ENCODE results near the gene TTR. TPM values are rescaled to one million over a fixed set of nuclear protein-coding genes. Genes with fewer than 3 reads are reported as not detected.

The TTR gene
- total RNA-seq, 5 donors from 2014 or later (not counting 1 experiment from before 2014, with no cell fraction given): 1.7 to 2.6 (median 1.9) TPM; not detected in 2

DNA sequence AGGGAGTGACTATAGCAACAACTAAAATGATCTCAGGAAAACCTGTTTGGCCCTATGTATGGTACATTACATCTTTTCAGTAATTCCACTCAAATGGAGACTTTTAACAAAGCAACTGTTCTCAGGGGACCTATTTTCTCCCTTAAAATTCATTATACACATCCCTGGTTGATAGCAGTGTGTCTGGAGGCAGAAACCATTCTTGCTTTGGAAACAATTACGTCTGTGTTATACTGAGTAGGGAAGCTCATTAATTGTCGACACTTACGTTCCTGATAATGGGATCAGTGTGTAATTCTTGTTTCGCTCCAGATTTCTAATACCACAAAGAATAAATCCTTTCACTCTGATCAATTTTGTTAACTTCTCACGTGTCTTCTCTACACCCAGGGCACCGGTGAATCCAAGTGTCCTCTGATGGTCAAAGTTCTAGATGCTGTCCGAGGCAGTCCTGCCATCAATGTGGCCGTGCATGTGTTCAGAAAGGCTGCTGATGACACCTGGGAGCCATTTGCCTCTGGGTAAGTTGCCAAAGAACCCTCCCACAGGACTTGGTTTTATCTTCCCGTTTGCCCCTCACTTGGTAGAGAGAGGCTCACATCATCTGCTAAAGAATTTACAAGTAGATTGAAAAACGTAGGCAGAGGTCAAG lies 955 bp downstream of the TTR start:
- 71% methylated on average over 4 of the region's 10 CpGs for WGBS (ENCODE audit: insufficient coverage)
- H3K9me3 Mint-ChIP-seq: no peaks in the 10 kb centered on the region
- Histone ChIP-seq H3K27me3 (replicated peaks in 1 of 2; ENCODE audit: control insufficient read depth in 2 of 2, extremely low read depth in 1 of 2, insufficient read depth in 2 of 2, low read length in 1 of 2) (no peaks in the 10 kb centered on the region), H3K27ac (ENCODE audit: low read length) (no peak overlapping the region), H3K9me3 (no peaks in the 10 kb centered on the region), H3K4me1 (ENCODE audit: control insufficient read depth in 1 of 2, extremely low read depth in 1 of 2, insufficient read depth in 2 of 2, low read length in 2 of 2) (no peaks in the 10 kb centered on the region), H3K36me3 (ENCODE audit: control insufficient read depth in 2 of 2, extremely low read depth in 1 of 2, insufficient read depth in 1 of 2, low read length in 1 of 2) (no peaks in the 10 kb centered on the region), H3K4me3 (ENCODE audit: control insufficient read depth in 1 of 2, extremely low read depth in 1 of 2, low read length in 1 of 2) (no peak overlapping the region)
- peaks cover 6% of the 10 kb centered on the region in 2 donors for H3K27me3 Mint-ChIP-seq
- ChIA-PET POLR2A (no interaction called here), CTCF (interaction anchor here in 1 of 2 donors (0.6 kb wide), 1 partner anchor 19 kb away, joined by 12 read pairs; no protein-coding TSS in a partner anchor)
- H3K4me3 Mint-ChIP-seq: no peak overlapping the region
- H3K4me1 Mint-ChIP-seq: no peaks in the 10 kb centered on the region
- no peaks in the 10 kb centered on the region for H3K36me3 Mint-ChIP-seq
- no peak overlapping the region for H3K27ac Mint-ChIP-seq
- DNase-seq: no peak
- no peak for ATAC-seq (replicated peaks in 1 of 4)

- peaks cover 3 to 6% of the 10 kb centered on the region in 2 donors for H3K27me3 Mint-ChIP-seq
- peaks cover 0 to 4% of the 10 kb centered on the region in 2 experiments for H3K27me3 ChIP-seq (replicated peaks in 1 of 2; ENCODE audit: control insufficient read depth in 2 of 2, extremely low read depth in 1 of 2, insufficient read depth in 2 of 2, low read length in 1 of 2)
- H3K27ac ChIP-seq (ENCODE audit: low read length): no peak overlapping the region
- no peak overlapping the region for H3K4me3 ChIP-seq (ENCODE audit: control insufficient read depth in 1 of 2, extremely low read depth in 1 of 2, low read length in 1 of 2)
- ATAC-seq (replicated peaks in 1 of 4): no peak
- ChIA-PET POLR2A (interaction anchor here in 1 of 2 donors (0.6 kb wide), 2 partner anchors 10 to 70 kb away, joined by 3 read pairs; no protein-coding TSS in a partner anchor), CTCF (no interaction called here)
- no peaks in the 10 kb centered on the region for H3K4me1 ChIP-seq (ENCODE audit: control insufficient read depth in 1 of 2, extremely low read depth in 1 of 2, insufficient read depth in 2 of 2, low read length in 2 of 2)
- H3K4me1 Mint-ChIP-seq: no peaks in the 10 kb centered on the region
- 100% methylated on average over 2 of the region's 5 CpGs for WGBS (ENCODE audit: insufficient coverage)
- no peak overlapping the region for H3K4me3 Mint-ChIP-seq
- no peaks in the 10 kb centered on the region for H3K36me3 Mint-ChIP-seq
- H3K9me3 Mint-ChIP-seq: no peaks in the 10 kb centered on the region
- H3K27ac Mint-ChIP-seq: no peak overlapping the region
- H3K36me3 ChIP-seq (ENCODE audit: control insufficient read depth in 2 of 2, extremely low read depth in 1 of 2, insufficient read depth in 1 of 2, low read length in 1 of 2): no peaks in the 10 kb centered on the region
- H3K9me3 ChIP-seq: no peaks in the 10 kb centered on the region
- no peak for DNase-seq
Observed at GRCh38 chr18:31595121-31595771, 3.6 kb downstream of the TTR start.

DNA sequence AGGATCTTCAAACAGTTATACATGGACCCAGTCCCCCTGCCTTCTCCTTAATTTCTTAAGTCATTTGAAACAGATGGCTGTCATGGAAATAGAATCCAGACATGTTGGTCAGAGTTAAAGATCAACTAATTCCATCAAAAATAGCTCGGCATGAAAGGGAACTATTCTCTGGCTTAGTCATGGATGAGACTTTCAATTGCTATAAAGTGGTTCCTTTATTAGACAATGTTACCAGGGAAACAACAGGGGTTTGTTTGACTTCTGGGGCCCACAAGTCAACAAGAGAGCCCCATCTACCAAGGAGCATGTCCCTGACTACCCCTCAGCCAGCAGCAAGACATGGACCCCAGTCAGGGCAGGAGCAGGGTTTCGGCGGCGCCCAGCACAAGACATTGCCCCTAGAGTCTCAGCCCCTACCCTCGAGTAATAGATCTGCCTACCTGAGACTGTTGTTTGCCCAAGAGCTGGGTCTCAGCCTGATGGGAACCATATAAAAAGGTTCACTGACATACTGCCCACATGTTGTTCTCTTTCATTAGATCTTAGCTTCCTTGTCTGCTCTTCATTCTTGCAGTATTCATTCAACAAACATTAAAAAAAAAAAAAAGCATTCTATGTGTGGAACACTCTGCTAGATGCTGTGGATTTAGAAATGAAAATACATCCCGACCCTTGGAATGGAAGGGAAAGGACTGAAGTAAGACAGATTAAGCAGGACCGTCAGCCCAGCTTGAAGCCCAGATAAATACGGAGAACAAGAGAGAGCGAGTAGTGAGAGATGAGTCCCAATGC lies 4.6 kb downstream of the TTR start:
- Histone ChIP-seq H3K27ac (ENCODE audit: low read length) (no peak overlapping the region), H3K9me3 (no peaks in the 10 kb centered on the region), H3K27me3 (replicated peaks in 1 of 2; ENCODE audit: control insufficient read depth in 2 of 2, extremely low read depth in 1 of 2, insufficient read depth in 2 of 2, low read length in 1 of 2) (peaks cover 0 to 4% of the 10 kb centered on the region in 2 experiments), H3K36me3 (ENCODE audit: control insufficient read depth in 2 of 2, extremely low read depth in 1 of 2, insufficient read depth in 1 of 2, low read length in 1 of 2) (no peaks in the 10 kb centered on the region), H3K4me1 (ENCODE audit: control insufficient read depth in 1 of 2, extremely low read depth in 1 of 2, insufficient read depth in 2 of 2, low read length in 2 of 2) (no peaks in the 10 kb centered on the region), H3K4me3 (ENCODE audit: control insufficient read depth in 1 of 2, extremely low read depth in 1 of 2, low read length in 1 of 2) (no peak overlapping the region)
- Mint-ChIP-seq H3K27me3 (peaks cover 0 to 4% of the 10 kb centered on the region in 2 donors), H3K36me3 (no peaks in the 10 kb centered on the region), H3K4me3 (no peak overlapping the region), H3K27ac (peak overlapping the region in 1 of 2 donors; percentile 65), H3K4me1 (no peaks in the 10 kb centered on the region), H3K9me3 (no peaks in the 10 kb centered on the region)
- ChIA-PET POLR2A (interaction anchor here (0.6 kb wide), 3 partner anchors 9 to 69 kb away, joined by 3 to 4 read pairs (median 3); no protein-coding TSS in a partner anchor), CTCF (no interaction called here)
- ATAC-seq (replicated peaks in 1 of 4) (no peak), DNase-seq (no peak)
- 84% methylated on average over 7 of the region's 9 CpGs for WGBS (ENCODE audit: insufficient coverage)

DNA sequence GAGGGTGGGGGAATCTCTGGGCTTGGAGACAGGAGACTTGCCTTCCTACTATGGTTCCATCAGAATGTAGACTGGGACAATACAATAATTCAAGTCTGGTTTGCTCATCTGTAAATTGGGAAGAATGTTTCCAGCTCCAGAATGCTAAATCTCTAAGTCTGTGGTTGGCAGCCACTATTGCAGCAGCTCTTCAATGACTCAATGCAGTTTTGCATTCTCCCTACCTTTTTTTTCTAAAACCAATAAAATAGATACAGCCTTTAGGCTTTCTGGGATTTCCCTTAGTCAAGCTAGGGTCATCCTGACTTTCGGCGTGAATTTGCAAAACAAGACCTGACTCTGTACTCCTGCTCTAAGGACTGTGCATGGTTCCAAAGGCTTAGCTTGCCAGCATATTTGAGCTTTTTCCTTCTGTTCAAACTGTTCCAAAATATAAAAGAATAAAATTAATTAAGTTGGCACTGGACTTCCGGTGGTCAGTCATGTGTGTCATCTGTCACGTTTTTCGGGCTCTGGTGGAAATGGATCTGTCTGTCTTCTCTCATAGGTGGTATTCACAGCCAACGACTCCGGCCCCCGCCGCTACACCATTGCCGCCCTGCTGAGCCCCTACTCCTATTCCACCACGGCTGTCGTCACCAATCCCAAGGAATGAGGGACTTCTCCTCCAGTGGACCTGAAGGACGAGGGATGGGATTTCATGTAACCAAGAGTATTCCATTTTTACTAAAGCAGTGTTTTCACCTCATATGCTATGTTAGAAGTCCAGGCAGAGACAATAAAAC lies 6.5 kb downstream of the TTR start:
- Mint-ChIP-seq H3K9me3 (no peaks in the 10 kb centered on the region), H3K4me1 (no peaks in the 10 kb centered on the region), H3K27ac (no peak overlapping the region), H3K36me3 (no peaks in the 10 kb centered on the region), H3K27me3 (peaks cover 0 to 3% of the 10 kb centered on the region in 2 donors), H3K4me3 (no peak overlapping the region)
- DNase-seq (no peak), ATAC-seq (replicated peaks in 1 of 4) (no peak)
- H3K4me1 ChIP-seq (ENCODE audit: control insufficient read depth in 1 of 2, extremely low read depth in 1 of 2, insufficient read depth in 2 of 2, low read length in 2 of 2): no peaks in the 10 kb centered on the region
- no peaks in the 10 kb centered on the region for H3K36me3 ChIP-seq (ENCODE audit: control insufficient read depth in 2 of 2, extremely low read depth in 1 of 2, insufficient read depth in 1 of 2, low read length in 1 of 2)
- no peak overlapping the region for H3K27ac ChIP-seq (ENCODE audit: low read length)
- no peak overlapping the region for H3K4me3 ChIP-seq (ENCODE audit: control insufficient read depth in 1 of 2, extremely low read depth in 1 of 2, low read length in 1 of 2)
- H3K27me3 ChIP-seq (replicated peaks in 1 of 2; ENCODE audit: control insufficient read depth in 2 of 2, extremely low read depth in 1 of 2, insufficient read depth in 2 of 2, low read length in 1 of 2): peaks cover 0 to 4% of the 10 kb centered on the region in 2 experiments
- CTCF ChIA-PET: no interaction called here
- POLR2A ChIA-PET: interaction anchor here in 1 of 2 donors (0.8 kb wide), 1 partner anchor 18 kb away, joined by 3 read pairs; no protein-coding TSS in a partner anchor
- 84% methylated on average over 3 of the region's 13 CpGs for WGBS (ENCODE audit: insufficient coverage)
- no peaks in the 10 kb centered on the region for H3K9me3 ChIP-seq

- no peak overlapping the region for H3K27ac ChIP-seq (ENCODE audit: low read length)
- ATAC-seq (replicated peaks in 1 of 4): no peak
- H3K4me3 Mint-ChIP-seq: no peak overlapping the region
- H3K36me3 ChIP-seq (ENCODE audit: control insufficient read depth in 2 of 2, extremely low read depth in 1 of 2, insufficient read depth in 1 of 2, low read length in 1 of 2): no peaks in the 10 kb centered on the region
- no peaks in the 10 kb centered on the region for H3K9me3 ChIP-seq
- no peaks in the 10 kb centered on the region for H3K4me1 Mint-ChIP-seq
- peaks cover 0 to 4% of the 10 kb centered on the region in 2 donors for H3K27me3 Mint-ChIP-seq
- no peaks in the 10 kb centered on the region for H3K36me3 Mint-ChIP-seq
- no peak overlapping the region for H3K27ac Mint-ChIP-seq
- no peaks in the 10 kb centered on the region for H3K9me3 Mint-ChIP-seq
- CTCF ChIA-PET: no interaction called here
- no peak for DNase-seq
- no peaks in the 10 kb centered on the region for H3K4me1 ChIP-seq (ENCODE audit: control insufficient read depth in 1 of 2, extremely low read depth in 1 of 2, insufficient read depth in 2 of 2, low read length in 2 of 2)
- POLR2A ChIA-PET: no interaction called here
- no peak overlapping the region for H3K4me3 ChIP-seq (ENCODE audit: control insufficient read depth in 1 of 2, extremely low read depth in 1 of 2, low read length in 1 of 2)
- peaks cover 0 to 4% of the 10 kb centered on the region in 2 experiments for H3K27me3 ChIP-seq (replicated peaks in 1 of 2; ENCODE audit: control insufficient read depth in 2 of 2, extremely low read depth in 1 of 2, insufficient read depth in 2 of 2, low read length in 1 of 2)
Observed at GRCh38 chr18:31603315-31603714, 11.6 kb downstream of the TTR start.

- no CpG with 5 or more reads among the region's 2 CpGs for WGBS (ENCODE audit: insufficient coverage)
- H3K9me3 Mint-ChIP-seq: no peaks in the 10 kb centered on the region
- POLR2A ChIA-PET: no interaction called here
Observed at GRCh38 chr18:31606265-31606664, 14.6 kb downstream of the TTR start.

More at GRCh38 chr18:31606265-31606664, 14.6 kb downstream of the TTR start:
- H3K27me3 Mint-ChIP-seq: peaks cover 0 to 9% of the 10 kb centered on the region in 2 donors
- no peak overlapping the region for H3K27ac Mint-ChIP-seq
- peaks cover 0 to 3% of the 10 kb centered on the region in 2 experiments for H3K27me3 ChIP-seq (replicated peaks in 1 of 2; ENCODE audit: control insufficient read depth in 2 of 2, extremely low read depth in 1 of 2, insufficient read depth in 2 of 2, low read length in 1 of 2)
- DNase-seq: no peak
- no peak overlapping the region for H3K4me3 ChIP-seq (ENCODE audit: control insufficient read depth in 1 of 2, extremely low read depth in 1 of 2, low read length in 1 of 2)
- no peaks in the 10 kb centered on the region for H3K9me3 ChIP-seq
- no peak overlapping the region for H3K27ac ChIP-seq (ENCODE audit: low read length)
- H3K36me3 Mint-ChIP-seq: no peaks in the 10 kb centered on the region
- no peak overlapping the region for H3K4me3 Mint-ChIP-seq
- CTCF ChIA-PET: no interaction called here
- no peaks in the 10 kb centered on the region for H3K4me1 ChIP-seq (ENCODE audit: control insufficient read depth in 1 of 2, extremely low read depth in 1 of 2, insufficient read depth in 2 of 2, low read length in 2 of 2)
- no peak for ATAC-seq (replicated peaks in 1 of 4)
- no peaks in the 10 kb centered on the region for H3K36me3 ChIP-seq (ENCODE audit: control insufficient read depth in 2 of 2, extremely low read depth in 1 of 2, insufficient read depth in 1 of 2, low read length in 1 of 2)
- no peaks in the 10 kb centered on the region for H3K4me1 Mint-ChIP-seq

All from T-cell (primary cell).